ENCODE results near the gene IL17C.

The IL17C gene

GRCh38 chr16:88645455-88645854 is 7.1 kb downstream of the IL17C start:
- DNase-seq (ENCODE audit: low spot score) = no peak

- no peak for DNase-seq (ENCODE audit: low spot score)
Measured at GRCh38 chr16:88645941-88646340, 7.6 kb downstream of the IL17C start.

GRCh38 chr16:88646345-88647034 is 8.1 kb downstream of the IL17C start:
- DNase-seq (ENCODE audit: low spot score) = no peak

GRCh38 chr16:88647178-88648070 is 9.1 kb downstream of the IL17C start:
- no peak for DNase-seq (ENCODE audit: low spot score)

GRCh38 chr16:88649195-88649923 is 11.0 kb downstream of the IL17C start:
- DNase-seq (ENCODE audit: low spot score) = no peak

GRCh38 chr16:88649924-88650748 is 11.8 kb downstream of the IL17C start:
- DNase-seq (ENCODE audit: low spot score) = no peak

- DNase-seq (ENCODE audit: low spot score) = peak; percentile 39
Measured at GRCh38 chr16:88650749-88651275, 12.4 kb downstream of the IL17C start, which contains the start of gene CYBA. TSS of gene CYBA (minus strand) at chr16:88651053. CDS start at chr16:88651013, 40 bp downstream.

- DNase-seq (ENCODE audit: low spot score) = no peak
Measured at GRCh38 chr16:88651276-88651988, 13.1 kb downstream of the IL17C start.

- DNase-seq (ENCODE audit: low spot score) = no peak
Measured at GRCh38 chr16:88651989-88652761, 13.8 kb downstream of the IL17C start.

- DNase-seq (ENCODE audit: low spot score) = no peak
Measured at GRCh38 chr16:88652762-88653063, 14.3 kb downstream of the IL17C start.

GRCh38 chr16:88653101-88653500 is 14.7 kb downstream of the IL17C start:
- DNase-seq (ENCODE audit: low spot score) = no peak

- no peak for DNase-seq (ENCODE audit: low spot score)
Measured at GRCh38 chr16:88653596-88654362, 15.4 kb downstream of the IL17C start.

GRCh38 chr16:88654363-88655052 is 16.1 kb downstream of the IL17C start:
- no peak for DNase-seq (ENCODE audit: low spot score)

GRCh38 chr16:88655053-88655732 is 16.8 kb downstream of the IL17C start:
- DNase-seq (ENCODE audit: low spot score) = no peak

GRCh38 chr16:88655733-88656281 is 17.4 kb downstream of the IL17C start:
- no peak for DNase-seq (ENCODE audit: low spot score)

- no peak for DNase-seq (ENCODE audit: low spot score)
Measured at GRCh38 chr16:88656291-88656980, 18.1 kb downstream of the IL17C start.

- no peak for DNase-seq (ENCODE audit: low spot score)
Measured at GRCh38 chr16:88657371-88657770, 19.0 kb downstream of the IL17C start.
